ENCODE data around the gene GZMH.
"Not testable (repeated sequence)": the region's sequence is repeated elsewhere in the genome, so short reads cannot be mapped to it uniquely, and the experiment has no call there.

GZMH gene, protein sequence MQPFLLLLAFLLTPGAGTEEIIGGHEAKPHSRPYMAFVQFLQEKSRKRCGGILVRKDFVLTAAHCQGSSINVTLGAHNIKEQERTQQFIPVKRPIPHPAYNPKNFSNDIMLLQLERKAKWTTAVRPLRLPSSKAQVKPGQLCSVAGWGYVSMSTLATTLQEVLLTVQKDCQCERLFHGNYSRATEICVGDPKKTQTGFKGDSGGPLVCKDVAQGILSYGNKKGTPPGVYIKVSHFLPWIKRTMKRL

DNA sequence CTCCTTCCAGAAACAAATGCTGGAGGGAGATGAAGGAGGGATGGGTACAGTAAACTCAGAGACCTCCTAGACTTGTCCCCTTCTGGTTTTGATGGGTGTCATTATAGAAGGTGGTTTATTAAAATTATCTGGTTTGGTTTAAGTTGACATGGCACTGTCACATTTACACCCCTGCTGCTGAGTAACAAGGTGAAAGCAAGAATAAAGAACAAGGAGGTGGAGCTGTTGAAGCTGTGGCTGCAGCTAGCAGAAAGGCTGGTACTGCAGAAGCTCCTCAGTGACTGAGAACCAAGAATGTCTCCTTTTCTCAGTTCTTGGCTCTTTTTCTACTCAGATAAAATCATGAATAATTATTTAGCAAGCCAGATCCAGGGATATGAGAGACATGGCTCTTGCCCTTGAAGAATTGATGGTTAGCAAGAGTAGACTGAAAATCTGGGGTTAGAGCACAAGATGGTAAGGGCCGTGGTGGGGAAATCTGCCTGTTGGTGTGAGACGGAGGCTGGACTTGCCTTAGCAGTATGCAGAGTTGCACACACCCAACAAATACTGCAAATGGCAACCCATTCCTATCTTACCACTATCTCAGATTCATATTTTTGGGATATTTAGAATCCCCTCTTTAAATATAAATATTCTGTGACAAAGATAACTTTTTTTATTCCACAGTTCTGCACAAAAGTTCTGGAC is at the start of gene GZMH:
Gene GZMH (minus strand): TSS at position 31 of the 690 bp plus-strand sequence. CDS start 72 bp downstream, outside the sequence.
- Mint-ChIP-seq H3K36me3 (no peaks in the 10 kb centered on the region), H3K4me3 (peak within 1 kb of the TSS; percentile 37), H3K27ac (peak within 1 kb of the TSS; percentile 75), H3K4me1 (peaks cover 39% of the 10 kb centered on the region), H3K9me3 (no peaks in the 10 kb centered on the region), H3K27me3 (no peaks in the 10 kb centered on the region)

DNA sequence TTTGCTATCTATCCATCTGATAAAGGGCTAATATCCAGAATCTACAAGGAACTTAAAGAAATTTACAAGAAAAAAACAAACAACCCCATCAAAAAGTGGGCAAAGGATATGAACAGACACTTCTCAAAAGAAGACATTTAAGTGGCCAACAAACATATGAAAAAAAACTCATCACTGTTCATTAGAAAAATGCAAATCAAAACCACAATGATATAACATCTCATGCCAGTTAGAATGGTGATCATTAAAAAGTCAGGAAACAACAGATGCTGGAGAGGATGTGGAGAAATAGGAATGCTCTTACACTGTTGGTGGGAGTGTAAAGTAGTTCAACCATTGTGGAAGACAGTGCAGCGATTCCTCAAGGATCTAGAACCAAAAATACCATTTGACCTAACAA is 38.9 kb upstream of the GZMH start:
- not testable (repeated sequence) for H3K27ac Mint-ChIP-seq, H3K36me3 Mint-ChIP-seq, H3K4me3 Mint-ChIP-seq

DNA sequence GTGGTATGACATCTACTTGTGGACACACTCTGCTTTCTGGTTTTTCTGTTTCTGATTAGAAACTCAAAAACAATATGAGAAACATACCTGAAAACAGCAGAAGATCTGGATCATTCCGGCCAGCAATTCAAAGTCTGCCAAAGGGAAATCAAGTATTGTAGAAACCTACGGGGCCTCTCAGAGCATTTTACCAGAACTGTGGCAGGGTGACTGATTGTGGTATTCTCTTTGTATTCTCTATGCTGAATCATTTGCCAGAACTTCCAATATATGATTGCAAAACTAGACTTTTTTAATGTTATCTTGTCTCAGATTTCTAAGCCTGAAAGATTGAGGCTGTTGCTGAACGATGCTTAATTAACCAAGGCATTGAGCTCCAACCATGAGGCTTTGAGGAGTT is 30.4 kb upstream of the GZMH start:
- H3K27ac Mint-ChIP-seq = no peak overlapping the region
- no peaks in the 10 kb centered on the region for H3K9me3 Mint-ChIP-seq
- H3K36me3 Mint-ChIP-seq = no peaks in the 10 kb centered on the region
- H3K27me3 Mint-ChIP-seq = peaks cover 2% of the 10 kb centered on the region
- peaks cover 7% of the 10 kb centered on the region for H3K4me1 Mint-ChIP-seq
- no peak overlapping the region for H3K4me3 Mint-ChIP-seq

More for the DNA sequence above, 38.9 kb upstream of the GZMH start:
- not testable (repeated sequence) for H3K4me1 Mint-ChIP-seq, H3K27me3 Mint-ChIP-seq
- peaks cover 24% of the 10 kb centered on the region for H3K9me3 Mint-ChIP-seq

GRCh38 chr14:24639270-24639669 is 29.8 kb upstream of the GZMH start:
- Mint-ChIP-seq H3K4me3 (no peak overlapping the region), H3K36me3 (no peaks in the 10 kb centered on the region), H3K27ac (no peak overlapping the region), H3K27me3 (peaks cover 2% of the 10 kb centered on the region), H3K4me1 (peaks cover 9% of the 10 kb centered on the region), H3K9me3 (no peaks in the 10 kb centered on the region)

DNA sequence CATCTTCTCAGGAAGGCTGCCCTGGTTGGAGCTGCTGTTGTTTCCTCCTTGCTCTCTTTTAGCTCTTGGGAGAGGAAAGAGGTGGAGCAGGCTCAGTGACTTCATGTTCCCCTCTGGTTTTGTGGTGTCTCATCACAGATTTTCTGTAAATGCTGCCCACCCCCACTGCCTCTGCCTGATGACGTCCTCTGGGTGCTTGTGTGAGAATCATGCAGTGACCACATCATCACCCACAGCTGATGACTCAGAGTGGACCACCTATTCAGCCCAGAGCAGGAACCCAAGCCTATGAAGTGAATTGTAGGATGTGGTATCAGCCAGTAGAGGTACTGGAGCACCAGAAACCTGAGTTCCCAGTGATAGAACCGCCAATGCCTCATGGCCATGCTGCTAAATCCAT is 24.7 kb upstream of the GZMH start, which contains the start of gene GZMB:
Gene GZMB (minus strand): TSS at position 33 of the 400 bp plus-strand sequence. CDS start 30 bp downstream, at position 3.
- Mint-ChIP-seq H3K4me1 (peaks cover 7% of the 10 kb centered on the region), H3K9me3 (no peaks in the 10 kb centered on the region)

DNA sequence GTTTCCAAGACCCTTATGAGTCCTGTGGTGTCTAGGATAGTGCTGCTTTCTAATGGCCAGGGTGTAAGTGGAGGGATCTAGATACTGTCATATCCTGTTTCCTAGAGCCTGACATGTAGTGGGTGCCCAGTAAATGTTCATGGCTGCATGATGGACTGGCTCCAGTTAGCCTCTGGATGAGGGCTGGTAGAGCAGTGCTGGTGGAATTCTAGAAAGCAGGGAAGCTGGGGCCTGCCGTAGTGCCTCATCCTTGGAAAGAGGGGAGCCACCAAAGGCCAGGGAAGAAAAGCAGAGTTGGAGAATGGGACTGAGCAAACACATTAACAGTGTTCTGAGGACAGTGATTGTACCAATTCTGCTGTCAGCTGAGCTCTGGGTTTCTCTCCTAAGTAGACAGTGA is 23.9 kb upstream of the GZMH start:
- Mint-ChIP-seq H3K4me1 (peaks cover 7% of the 10 kb centered on the region), H3K36me3 (no peaks in the 10 kb centered on the region), H3K9me3 (no peaks in the 10 kb centered on the region), H3K27me3 (no peaks in the 10 kb centered on the region), H3K27ac (peak overlapping the region; percentile 31), H3K4me3 (peak overlapping the region; percentile 74)

More for the DNA sequence above, 24.7 kb upstream of the GZMH start, which contains the start of gene GZMB:
- peak within 1 kb of the TSS; percentile 31 for H3K27ac Mint-ChIP-seq
- no peaks in the 10 kb centered on the region for H3K36me3 Mint-ChIP-seq
- H3K27me3 Mint-ChIP-seq = no peaks in the 10 kb centered on the region
- H3K4me3 Mint-ChIP-seq = peak within 1 kb of the TSS; percentile 74

GRCh38 chr14:24632761-24633160 is 23.3 kb upstream of the GZMH start:
- Mint-ChIP-seq H3K9me3 (no peaks in the 10 kb centered on the region), H3K4me1 (peaks cover 7% of the 10 kb centered on the region), H3K4me3 (peak overlapping the region; percentile 74), H3K36me3 (no peaks in the 10 kb centered on the region), H3K27ac (no peak overlapping the region), H3K27me3 (no peaks in the 10 kb centered on the region)

DNA sequence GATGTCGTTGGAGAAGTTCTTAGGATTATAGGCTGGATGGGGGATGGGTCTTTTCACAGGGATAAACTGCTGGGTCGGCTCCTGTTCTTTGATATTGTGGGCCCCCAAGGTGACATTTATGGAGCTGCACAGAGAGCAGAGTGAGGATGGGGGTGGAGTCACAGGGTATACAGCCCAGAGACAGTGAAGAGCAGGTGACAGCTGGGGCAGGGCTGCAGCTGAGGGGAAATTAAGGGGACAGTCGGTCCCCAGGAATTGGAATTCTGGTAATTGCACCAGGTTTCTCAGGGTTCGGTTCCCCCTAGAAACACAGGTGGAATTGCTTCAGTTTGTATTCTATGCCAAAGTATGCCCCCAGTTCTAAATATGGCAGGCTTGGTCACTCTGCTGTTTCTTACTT is 22.9 kb upstream of the GZMH start:
- Mint-ChIP-seq H3K27ac (no peak overlapping the region), H3K27me3 (no peaks in the 10 kb centered on the region), H3K4me3 (peak overlapping the region; percentile 79), H3K36me3 (no peaks in the 10 kb centered on the region), H3K4me1 (peaks cover 7% of the 10 kb centered on the region), H3K9me3 (no peaks in the 10 kb centered on the region)

DNA sequence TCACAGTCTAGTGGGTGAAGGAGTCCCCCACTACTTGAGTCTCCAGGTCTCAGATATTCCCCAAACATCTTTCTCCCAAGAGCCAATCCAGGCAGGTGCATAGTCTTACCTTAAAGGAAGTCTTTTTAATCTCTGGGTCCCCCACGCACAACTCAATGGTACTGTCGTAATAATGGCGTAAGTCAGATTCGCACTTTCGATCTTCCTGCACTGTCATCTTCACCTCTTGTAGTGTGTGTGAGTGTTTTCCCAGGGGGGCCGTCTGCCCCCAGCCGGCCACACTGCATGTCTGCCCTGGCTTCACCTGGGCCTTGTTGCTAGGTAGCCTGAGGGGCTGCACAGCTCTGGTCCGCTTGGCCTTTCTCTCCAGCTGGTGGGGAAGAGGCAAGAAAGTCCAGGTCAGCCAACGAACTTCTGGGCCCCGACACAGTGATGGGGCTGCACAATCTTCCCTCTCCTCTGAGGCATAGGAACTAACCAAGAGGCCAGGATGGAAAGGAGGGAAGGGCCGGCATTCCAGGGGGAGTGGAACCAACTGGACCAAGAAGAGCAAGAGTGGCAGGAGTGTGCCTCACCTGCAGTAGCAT is 22.4 kb upstream of the GZMH start:
- Mint-ChIP-seq H3K27me3 (no peaks in the 10 kb centered on the region), H3K9me3 (no peaks in the 10 kb centered on the region), H3K4me1 (peaks cover 7% of the 10 kb centered on the region), H3K4me3 (peak overlapping the region; percentile 79), H3K36me3 (no peaks in the 10 kb centered on the region), H3K27ac (no peak overlapping the region)

GRCh38 chr14:24630872-24631477 is 21.5 kb upstream of the GZMH start:
- no peaks in the 10 kb centered on the region for H3K9me3 Mint-ChIP-seq
- H3K4me3 Mint-ChIP-seq = no peak overlapping the region
- no peaks in the 10 kb centered on the region for H3K36me3 Mint-ChIP-seq
- no peaks in the 10 kb centered on the region for H3K27me3 Mint-ChIP-seq
- peaks cover 7% of the 10 kb centered on the region for H3K4me1 Mint-ChIP-seq
- H3K27ac Mint-ChIP-seq = no peak overlapping the region

GRCh38 chr14:24630087-24630871 is 20.8 kb upstream of the GZMH start:
- Mint-ChIP-seq H3K4me3 (peak overlapping the region; percentile 32), H3K36me3 (no peaks in the 10 kb centered on the region), H3K27ac (no peak overlapping the region), H3K27me3 (no peaks in the 10 kb centered on the region), H3K9me3 (no peaks in the 10 kb centered on the region), H3K4me1 (peaks cover 7% of the 10 kb centered on the region)

GRCh38 chr14:24629521-24629920 is 20.0 kb upstream of the GZMH start:
- Mint-ChIP-seq H3K27me3 (no peaks in the 10 kb centered on the region), H3K27ac (no peak overlapping the region), H3K4me3 (no peak overlapping the region), H3K36me3 (no peaks in the 10 kb centered on the region), H3K4me1 (peaks cover 7% of the 10 kb centered on the region), H3K9me3 (no peaks in the 10 kb centered on the region)

DNA sequence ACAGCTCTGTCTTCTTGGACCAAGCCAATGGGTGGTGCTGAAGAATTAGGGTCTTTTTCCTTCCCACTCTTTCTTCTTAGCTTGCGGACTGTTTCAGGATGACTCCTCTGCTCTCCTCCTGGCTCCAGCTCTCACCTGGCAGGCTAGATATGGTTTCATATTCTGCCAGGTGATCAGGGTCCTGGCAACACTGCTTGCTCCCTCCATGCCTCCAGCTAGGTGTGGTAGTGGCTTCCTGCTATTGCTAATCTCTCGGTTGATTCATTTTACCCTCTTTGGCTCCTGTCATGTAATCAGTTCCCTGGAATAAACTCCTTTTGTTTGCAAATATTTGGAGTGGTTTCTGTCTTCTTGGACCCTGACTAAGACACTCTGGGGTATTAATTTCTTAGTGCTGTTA is 4.3 kb upstream of the GZMH start:
- Mint-ChIP-seq H3K4me1 (peaks cover 16% of the 10 kb centered on the region), H3K36me3 (no peaks in the 10 kb centered on the region), H3K9me3 (no peaks in the 10 kb centered on the region), H3K27ac (no peak overlapping the region), H3K27me3 (no peaks in the 10 kb centered on the region), H3K4me3 (no peak overlapping the region)

- Mint-ChIP-seq H3K27me3 (no peaks in the 10 kb centered on the region), H3K4me1 (peaks cover 18% of the 10 kb centered on the region), H3K36me3 (no peaks in the 10 kb centered on the region), H3K4me3 (no peak overlapping the region), H3K27ac (no peak overlapping the region), H3K9me3 (no peaks in the 10 kb centered on the region)
These were observed 3.8 kb upstream of the GZMH start for GRCh38 chr14:24613241-24613640.

DNA sequence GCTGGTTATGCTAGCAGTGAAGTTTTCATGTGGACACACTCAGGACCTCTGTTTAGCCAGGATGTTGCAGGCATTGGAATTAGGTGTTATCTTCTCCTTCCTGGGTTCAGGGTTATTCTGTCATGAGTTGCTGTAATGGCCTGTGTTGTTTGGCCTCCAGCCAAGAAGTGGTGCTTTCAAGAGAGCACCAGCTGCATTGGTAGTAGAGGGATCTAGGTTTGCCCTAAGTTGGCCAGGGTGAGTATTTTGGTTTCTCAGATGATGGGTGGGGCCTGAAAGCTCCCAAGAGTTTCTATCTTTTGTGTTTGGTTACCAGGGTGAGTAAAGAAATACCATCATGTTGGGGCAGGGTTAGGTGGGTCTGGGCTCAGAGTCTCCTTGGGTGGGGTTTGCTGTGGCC is 2.7 kb upstream of the GZMH start:
- no peak overlapping the region for H3K27ac Mint-ChIP-seq
- H3K4me3 Mint-ChIP-seq = no peak overlapping the region
- H3K4me1 Mint-ChIP-seq = peaks cover 25% of the 10 kb centered on the region
- H3K36me3 Mint-ChIP-seq = no peaks in the 10 kb centered on the region
- H3K27me3 Mint-ChIP-seq = no peaks in the 10 kb centered on the region
- H3K9me3 Mint-ChIP-seq = no peaks in the 10 kb centered on the region

All from activated naive CD4-positive, alpha-beta T cell treated with anti-CD3 and anti-CD28 coated beads, Interleukin-2, amount 50 U/mL, for 24 hours (primary cell).